HFF-Myc (cell line): ENCODE data around the gene LIPA.

ENCODE experiments used
- DNase-seq: peaks from one replicate; pipeline ENCODE4 v3.0.0-alpha.2; 2011; ENCODE audit warnings: low read depth; ENCODE audit errors: extremely low read depth
- H3K4me3 ChIP-seq: replicated peaks from 2 replicates; pipeline ENCODE4 v1.5.1; 2011; ENCODE audit warnings: low read depth, mild to moderate bottlenecking, control low read depth, low read length
- CTCF ChIP-seq: IDR thresholded peaks from 2 replicates; pipeline ENCODE4 v1.5.1; 2012; ENCODE audit warnings: mild to moderate bottlenecking, low read depth, low read length, control low read depth; ENCODE audit errors: missing control alignments

Gene LIPA

GRCh38 chr10:89185658-89186057, 65.9 kb downstream of the LIPA start:
- no peak for DNase-seq
- H3K4me3 ChIP-seq, result no peak overlapping the region
- TF ChIP-seq CTCF, result no peak

- no peak for TF ChIP-seq CTCF
- no peak for DNase-seq
- no peak overlapping the region for H3K4me3 ChIP-seq
These were observed 66.9 kb downstream of the LIPA start for GRCh38 chr10:89184638-89185037.

GRCh38 chr10:89183571-89183970, 68.0 kb downstream of the LIPA start:
- no peak for DNase-seq
- TF ChIP-seq CTCF, result no peak
- H3K4me3 ChIP-seq, result no peak overlapping the region

DNA sequence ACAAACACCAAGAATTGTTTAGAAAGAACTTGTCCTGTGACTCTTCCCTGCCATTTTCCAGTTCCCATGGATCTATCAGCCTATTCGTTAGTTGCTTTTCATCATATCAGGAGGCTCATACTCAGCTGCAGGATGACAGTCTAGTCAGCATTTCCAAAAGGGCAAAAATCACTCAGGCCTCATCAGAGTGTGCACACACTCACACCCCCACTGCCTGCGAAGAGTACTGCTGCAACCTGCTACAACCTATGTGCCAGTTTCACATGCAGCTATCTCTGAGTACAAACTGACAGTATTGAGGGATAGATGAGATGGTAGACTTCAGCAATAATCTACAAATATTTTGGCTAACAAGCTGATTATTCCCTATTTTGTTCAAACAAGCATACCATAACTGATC, 68.7 kb downstream of the LIPA start:
- no peak for TF ChIP-seq CTCF
- no peak overlapping the region for H3K4me3 ChIP-seq
- no peak for DNase-seq

DNA sequence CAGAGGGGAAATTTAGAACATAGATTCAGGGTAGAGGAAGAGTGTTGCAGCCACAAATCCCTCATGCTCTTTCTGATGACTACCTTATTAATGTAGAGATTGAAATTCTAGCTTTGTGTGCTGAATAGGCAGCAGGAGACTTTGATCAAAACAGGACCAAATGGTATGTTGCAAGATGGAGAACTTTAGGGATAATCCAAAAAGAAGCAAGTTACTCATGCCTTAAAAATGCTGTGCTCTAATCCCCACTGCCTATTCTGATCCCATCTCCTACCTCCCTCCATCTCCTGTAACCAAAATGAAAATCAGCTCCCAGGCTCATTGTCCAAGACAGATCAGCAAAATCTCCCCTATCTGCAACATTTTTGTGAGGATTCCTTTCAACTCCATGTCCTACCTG, 75.8 kb downstream of the LIPA start:
- H3K4me3 ChIP-seq, result no peak overlapping the region
- TF ChIP-seq CTCF, result no peak
- DNase-seq, result no peak

DNA sequence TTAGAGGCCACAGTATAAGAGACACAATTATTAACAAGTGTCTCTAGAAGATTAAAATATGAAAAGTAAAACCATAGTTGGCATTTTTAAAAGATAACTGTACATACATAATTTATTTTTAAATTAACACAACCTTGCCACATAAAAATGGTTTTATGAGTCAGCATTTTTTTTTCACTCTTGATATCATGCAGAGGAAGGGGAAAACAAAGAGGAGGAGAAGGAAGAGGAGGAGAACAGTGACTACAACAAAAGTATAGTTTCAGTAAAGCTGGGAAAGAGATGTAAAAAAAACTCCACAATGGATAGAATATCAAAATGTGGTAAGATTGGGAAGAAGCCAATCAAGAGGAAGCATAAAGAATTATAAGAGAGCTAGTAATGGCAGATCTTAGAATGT, 78.5 kb downstream of the LIPA start:
- no peak overlapping the region for H3K4me3 ChIP-seq
- TF ChIP-seq CTCF, result no peak
- no peak for DNase-seq

GRCh38 chr10:89171996-89172395, 79.6 kb downstream of the LIPA start:
- H3K4me3 ChIP-seq, result no peak overlapping the region
- no peak for TF ChIP-seq CTCF
- no peak for DNase-seq
